WERI-Rb-1 (cell line): ENCODE results near the gene TOP3B.

ENCODE experiments used
- DNase-seq: peaks from one replicate; pipeline ENCODE4 v3.0.0-alpha.2; 2020
- H3K27ac ChIP-seq: fragments of 250-450 bp; sonication (Bioruptor Pico); 2 replicates; pipeline ENCODE4 v1.5.1; 2020; ENCODE audit warnings: mild to moderate bottlenecking, moderate library complexity
- H3K27me3 ChIP-seq: fragments of 250-450 bp; sonication (Bioruptor Pico); 2 replicates; pipeline ENCODE4 v1.5.1; 2021; ENCODE audit warnings: mild to moderate bottlenecking, low read depth, moderate library complexity; ENCODE audit not compliant: insufficient read depth, severe bottlenecking
- H3K36me3 ChIP-seq: fragments of 250-450 bp; sonication (Bioruptor Pico); 2 replicates; pipeline ENCODE4 v1.5.1; 2020; ENCODE audit warnings: mild to moderate bottlenecking, moderate library complexity
- H3K4me3 ChIP-seq: 2 replicates; pipeline ENCODE4 v1.5.1; 2011; ENCODE audit warnings: low read depth, mild to moderate bottlenecking, control low read depth, low read length
- H3K9me3 ChIP-seq: fragments of 250-450 bp; sonication (Bioruptor Pico); 2 replicates; pipeline ENCODE4 v1.5.1; 2021; ENCODE audit warnings: mild to moderate bottlenecking, moderate library complexity; ENCODE audit not compliant: severe bottlenecking
- CTCF ChIP-seq: IDR thresholded peaks from 2 replicates; pipeline ENCODE4 v1.5.1; 2011; ENCODE audit warnings: low read depth, mild to moderate bottlenecking, control low read depth, inconsistent platforms, low read length

Gene TOP3B

GRCh38 chr22:21948824-21949568 is 33.6 kb downstream of the TOP3B start:
- TF ChIP-seq CTCF = no peak
- Histone ChIP-seq H3K4me3 (no peak overlapping the region), H3K9me3 (peaks cover 4% of the 10 kb centered on the region), H3K27me3 (no peaks in the 10 kb centered on the region), H3K27ac (no peak overlapping the region), H3K36me3 (peaks cover 3% of the 10 kb centered on the region)
- no peak for DNase-seq

GRCh38 chr22:21948390-21948789 is 34.2 kb downstream of the TOP3B start:
- no peak for TF ChIP-seq CTCF
- H3K27me3 ChIP-seq = no peaks in the 10 kb centered on the region
- no peak overlapping the region for H3K4me3 ChIP-seq
- DNase-seq = no peak
- H3K27ac ChIP-seq = no peak overlapping the region
- peaks cover 3% of the 10 kb centered on the region for H3K36me3 ChIP-seq
- H3K9me3 ChIP-seq = peaks cover 4% of the 10 kb centered on the region

GRCh38 chr22:21947040-21948014 is 35.3 kb downstream of the TOP3B start:
- peak; percentile 57 for TF ChIP-seq CTCF
- peak; percentile 33 for DNase-seq
- Histone ChIP-seq H3K27me3 (no peaks in the 10 kb centered on the region), H3K9me3 (no peaks in the 10 kb centered on the region), H3K27ac (no peak overlapping the region; the same call in 1 of the 2 replicates), H3K4me3 (no peak overlapping the region), H3K36me3 (peaks cover 3% of the 10 kb centered on the region)

- Histone ChIP-seq H3K27ac (no peak overlapping the region), H3K9me3 (no peaks in the 10 kb centered on the region), H3K4me3 (no peak overlapping the region), H3K36me3 (peaks cover 3% of the 10 kb centered on the region), H3K27me3 (no peaks in the 10 kb centered on the region)
- DNase-seq = no peak
- TF ChIP-seq CTCF = no peak
These were observed 36.2 kb downstream of the TOP3B start for GRCh38 chr22:21946262-21946925.

- peaks cover 3% of the 10 kb centered on the region for H3K36me3 ChIP-seq
- DNase-seq = no peak
- no peak overlapping the region for H3K4me3 ChIP-seq
- H3K9me3 ChIP-seq = no peaks in the 10 kb centered on the region
- no peak overlapping the region for H3K27ac ChIP-seq
- no peaks in the 10 kb centered on the region for H3K27me3 ChIP-seq
- no peak for TF ChIP-seq CTCF
These were observed 36.9 kb downstream of the TOP3B start for GRCh38 chr22:21945453-21946261.
